ENCODE results near the gene ADCYAP1R1. TPM values are rescaled to one million over a fixed set of nuclear protein-coding genes. Genes with fewer than 3 reads are reported as not detected.

ADCYAP1R1 gene
- not detected in 2 replicates for total RNA-seq

DNA sequence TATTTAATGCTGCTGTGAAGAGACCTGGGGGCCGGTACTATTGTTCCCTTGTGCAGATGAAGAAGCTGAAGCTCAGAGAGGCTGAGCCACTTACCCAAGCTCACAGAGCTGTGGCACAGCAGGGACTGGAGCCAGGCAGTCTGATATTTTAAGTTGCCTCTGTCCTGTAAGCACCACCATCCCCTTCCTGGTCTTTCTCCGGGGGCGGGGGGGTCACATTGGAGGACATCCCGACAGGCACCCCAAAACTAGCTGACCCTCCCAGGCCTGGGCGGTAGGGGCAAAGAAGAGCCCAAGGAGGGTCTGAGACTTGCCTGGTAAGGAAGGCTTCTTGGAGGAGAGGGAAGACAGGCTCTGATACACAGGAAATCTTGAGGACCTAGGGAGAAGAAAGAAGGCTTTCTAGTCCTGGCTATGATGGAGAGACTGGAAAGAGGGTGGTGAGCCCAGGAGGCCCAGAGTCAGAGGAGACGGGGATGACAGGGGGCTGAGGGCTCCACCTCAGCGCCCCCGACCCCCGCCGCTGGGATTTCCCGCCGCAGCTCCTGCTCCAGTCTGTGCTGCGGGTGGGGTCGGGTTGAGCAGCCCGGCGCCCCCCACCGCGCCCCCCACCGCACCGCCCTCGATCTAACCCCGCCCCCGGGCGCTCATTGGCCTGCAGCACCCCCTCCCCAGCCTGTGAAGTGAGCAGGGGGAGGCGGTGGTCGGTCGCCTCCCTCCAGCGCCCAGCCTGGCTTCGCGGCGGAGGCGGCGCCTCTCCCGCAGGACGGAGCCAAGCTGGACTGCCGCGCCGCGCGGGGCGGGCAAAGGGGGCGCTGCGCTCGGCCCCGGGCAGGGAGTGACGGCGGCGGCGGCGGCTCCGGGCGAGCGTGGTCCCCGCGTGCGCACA lies at the start of gene ADCYAP1R1:
Gene ADCYAP1R1, plus strand, starts transcription at position 711 of the 889 bp plus-strand sequence. CDS start 10,957 bp downstream, outside the sequence.

Other genes with a start within 250 kb of the ADCYAP1R1 start
- 1.4 and 4.9 TPM in 2 replicates for gene AQP1, start 140.5 kb upstream of the ADCYAP1R1 start, total RNA-seq
- not detected in 2 replicates for gene GHRHR, start 88.4 kb upstream of the ADCYAP1R1 start, total RNA-seq

All from mammary microvascular endothelial cell (primary cell).